Kasumi-1 (cell line): Measurements from ENCODE around the gene ATP2C2.
A peak's percentile ranks its signal among the peaks of the same experiment; 100 is the strongest.

ENCODE experiments used
- DNase-seq, 2 experiments: peaks; one replicate each; lab custom pipeline; 2025; lab: John Stamatoyannopoulos, UW

The ATP2C2 gene

DNA sequence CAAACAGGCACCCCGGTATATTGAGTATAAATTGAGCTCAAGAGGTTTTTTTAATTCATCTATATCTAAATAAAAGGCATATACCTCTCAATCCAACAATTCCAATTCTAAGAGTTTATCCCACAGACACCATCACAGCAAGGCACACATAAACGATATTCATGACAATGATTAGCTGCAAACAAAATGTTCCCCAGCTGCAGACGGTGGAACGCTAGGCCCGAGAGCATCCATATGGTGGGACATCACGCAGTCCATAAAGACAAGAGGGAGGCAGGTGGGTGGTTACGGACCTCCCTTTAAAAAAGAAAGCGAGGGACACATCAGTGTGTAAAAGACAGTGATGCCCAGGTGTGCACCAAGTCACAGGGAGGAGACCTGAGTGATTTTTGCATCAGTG, 108.1 kb downstream of the ATP2C2 start:
- DNase-seq, result no peak

DNA sequence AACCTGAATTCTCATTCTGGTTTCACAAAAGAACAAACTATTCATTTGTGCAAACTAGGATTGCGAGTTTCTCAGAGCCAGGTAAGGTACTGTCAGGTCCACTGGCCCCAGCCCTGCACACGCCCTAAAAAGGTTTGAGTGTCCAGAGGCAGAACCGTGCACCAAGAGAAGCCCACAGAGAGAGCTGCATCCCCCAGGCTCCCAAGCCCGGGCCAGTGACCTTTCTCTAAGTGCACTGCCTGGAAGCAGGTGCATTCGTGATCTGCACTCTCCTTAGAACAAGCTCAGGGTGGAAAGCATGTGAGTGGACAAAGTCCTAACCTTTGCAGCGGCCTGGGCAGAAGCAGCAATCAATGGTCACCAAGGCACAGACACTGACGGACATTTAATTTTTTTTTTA, 109.3 kb downstream of the ATP2C2 start:
- no peak for DNase-seq

DNA sequence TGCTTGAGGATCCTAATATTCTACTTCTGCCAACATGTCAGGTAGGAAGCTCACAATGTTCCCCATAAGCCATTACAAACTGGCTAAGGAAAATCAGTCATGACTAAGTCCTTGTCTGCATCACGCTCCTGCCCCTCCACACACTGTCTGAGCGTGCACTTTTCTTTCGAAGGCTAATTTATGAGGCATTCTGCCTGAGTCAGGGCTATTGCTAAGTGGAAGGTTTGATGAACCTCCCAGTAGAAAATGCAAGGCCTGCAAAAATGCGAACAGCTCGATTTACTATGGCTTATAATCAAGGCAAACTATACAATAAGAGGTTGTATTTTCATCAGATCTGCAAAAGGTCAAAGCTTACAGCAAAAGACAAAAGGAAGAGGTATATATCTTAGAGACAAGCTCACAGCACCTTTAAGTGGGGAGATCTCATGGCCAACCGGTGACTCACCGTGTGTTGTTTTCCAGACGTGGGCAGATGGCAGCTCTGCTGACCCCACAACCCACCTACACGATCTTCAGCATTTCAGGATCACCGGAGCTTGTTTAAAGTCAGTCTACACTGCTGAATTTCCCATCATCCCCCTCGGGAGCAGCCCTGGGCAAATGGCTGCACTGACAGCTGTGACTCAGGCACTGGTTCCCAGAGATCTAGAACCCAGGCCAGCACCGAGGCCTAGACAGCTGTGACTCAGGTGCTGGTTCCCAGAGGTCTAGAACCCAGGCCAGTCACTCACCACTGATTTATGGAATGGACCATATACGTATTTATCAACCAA, 110.0 kb downstream of the ATP2C2 start:
- DNase-seq, result no peak

DNA sequence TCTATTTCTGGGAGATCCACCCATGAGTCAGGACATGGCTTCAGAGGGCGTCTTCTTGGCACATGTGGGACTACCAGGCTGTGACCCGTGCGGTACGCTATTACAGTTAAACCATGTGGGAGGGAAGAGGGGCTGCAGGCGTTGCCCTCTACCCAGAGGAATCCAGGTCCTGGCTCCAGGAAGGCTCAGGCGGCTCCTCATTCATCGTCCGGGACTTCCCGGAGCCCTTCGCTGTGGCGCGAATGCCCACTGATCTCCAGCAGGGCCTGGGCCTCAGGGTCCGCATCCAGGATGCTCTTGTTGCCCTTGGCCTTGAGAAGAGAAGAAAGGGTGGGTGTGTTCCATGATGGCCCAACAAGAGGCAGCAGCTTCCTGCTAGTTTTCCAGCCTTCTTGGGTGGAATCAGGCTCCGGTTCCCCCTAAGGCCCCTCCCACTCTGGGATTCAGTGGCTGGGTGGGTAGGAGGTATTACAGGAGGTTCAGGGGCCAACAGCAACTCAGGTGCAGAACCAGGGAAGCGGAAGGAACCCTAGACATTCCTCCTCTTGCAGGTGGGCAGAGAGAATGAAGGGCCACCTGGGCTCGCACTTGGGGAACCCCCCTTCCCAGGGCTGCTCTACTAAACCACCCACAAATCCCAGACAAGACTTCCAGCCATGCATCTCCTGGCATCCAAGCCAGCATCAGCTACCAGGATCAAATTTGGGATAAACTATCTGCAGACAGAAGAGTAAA, 111.5 kb downstream of the ATP2C2 start:
- DNase-seq, result no peak

DNA sequence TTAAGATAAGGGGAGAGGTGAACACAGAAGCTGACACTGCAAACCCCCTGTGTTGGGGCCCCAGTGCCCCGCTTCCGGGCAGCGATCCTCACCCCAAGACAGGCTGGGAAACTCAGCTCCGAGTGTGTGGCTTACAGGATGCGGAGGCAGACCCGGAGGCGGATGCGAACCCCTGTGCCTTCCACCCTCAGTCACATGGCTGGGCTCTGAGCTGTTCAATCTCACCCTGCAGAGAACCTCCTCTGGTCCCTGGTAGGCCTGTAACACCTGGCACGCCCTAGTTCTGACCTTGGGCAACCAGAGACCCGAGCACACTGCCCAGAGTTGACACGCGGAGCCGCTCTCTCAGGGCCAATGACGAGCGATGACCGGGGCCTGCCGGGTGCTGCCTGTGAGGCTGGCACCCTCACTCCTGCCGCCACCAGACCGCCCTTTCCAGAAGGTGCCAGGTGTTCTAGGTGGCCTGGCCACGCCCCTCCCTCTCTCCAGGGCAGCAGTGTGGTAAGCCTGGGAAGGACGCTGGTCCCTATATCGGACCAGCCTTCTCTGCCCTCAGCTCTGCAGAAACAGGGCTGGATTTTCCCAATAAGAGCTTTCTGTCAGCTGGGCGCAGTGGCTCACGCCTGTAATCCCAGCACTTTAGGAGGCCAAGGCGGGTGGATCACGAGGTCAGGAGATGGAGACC, 112.9 kb downstream of the ATP2C2 start:
- no peak for DNase-seq

DNA sequence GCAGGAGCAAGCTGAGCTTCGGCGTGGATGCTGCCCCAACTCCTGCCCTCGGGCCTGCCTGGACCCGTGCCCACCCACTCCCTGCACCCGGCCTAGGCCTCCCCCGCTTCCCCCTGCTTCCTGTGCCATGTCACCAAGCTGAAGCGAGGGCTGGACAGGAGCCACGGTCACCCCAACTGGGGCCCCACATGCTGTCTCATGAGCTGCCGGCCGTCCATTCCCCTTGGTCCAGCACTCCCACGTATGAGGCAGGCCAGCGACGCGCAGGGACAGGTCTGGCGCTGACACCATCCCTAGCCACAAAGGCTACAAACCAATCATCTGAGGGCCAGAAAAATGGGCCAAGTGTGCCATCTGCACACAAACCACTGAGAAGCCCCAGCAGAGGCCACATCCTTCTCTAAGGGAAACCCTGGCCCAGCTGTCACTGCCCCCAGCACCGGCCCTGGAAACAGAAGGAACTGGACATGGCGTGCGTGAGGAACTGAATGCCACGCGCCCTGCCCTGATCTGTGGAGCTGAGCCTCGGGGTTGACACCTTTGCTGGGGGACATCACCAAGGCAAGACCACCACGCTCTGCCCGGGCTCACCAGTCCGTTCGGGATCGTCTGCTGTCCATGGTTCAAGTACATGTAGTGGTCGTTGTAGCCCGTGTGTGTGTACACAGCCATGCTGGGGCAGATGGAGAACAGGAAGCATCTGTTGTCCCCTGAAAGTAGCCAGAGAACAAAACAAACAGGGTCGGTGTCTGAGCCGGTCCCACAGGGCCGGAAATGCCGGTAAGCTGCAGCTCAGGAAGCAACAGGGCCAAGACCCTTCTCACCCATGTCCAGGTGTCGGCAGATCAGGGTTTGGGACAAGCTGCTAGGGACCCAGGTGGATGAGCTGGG, 113.9 kb downstream of the ATP2C2 start:
- no peak for DNase-seq

DNA sequence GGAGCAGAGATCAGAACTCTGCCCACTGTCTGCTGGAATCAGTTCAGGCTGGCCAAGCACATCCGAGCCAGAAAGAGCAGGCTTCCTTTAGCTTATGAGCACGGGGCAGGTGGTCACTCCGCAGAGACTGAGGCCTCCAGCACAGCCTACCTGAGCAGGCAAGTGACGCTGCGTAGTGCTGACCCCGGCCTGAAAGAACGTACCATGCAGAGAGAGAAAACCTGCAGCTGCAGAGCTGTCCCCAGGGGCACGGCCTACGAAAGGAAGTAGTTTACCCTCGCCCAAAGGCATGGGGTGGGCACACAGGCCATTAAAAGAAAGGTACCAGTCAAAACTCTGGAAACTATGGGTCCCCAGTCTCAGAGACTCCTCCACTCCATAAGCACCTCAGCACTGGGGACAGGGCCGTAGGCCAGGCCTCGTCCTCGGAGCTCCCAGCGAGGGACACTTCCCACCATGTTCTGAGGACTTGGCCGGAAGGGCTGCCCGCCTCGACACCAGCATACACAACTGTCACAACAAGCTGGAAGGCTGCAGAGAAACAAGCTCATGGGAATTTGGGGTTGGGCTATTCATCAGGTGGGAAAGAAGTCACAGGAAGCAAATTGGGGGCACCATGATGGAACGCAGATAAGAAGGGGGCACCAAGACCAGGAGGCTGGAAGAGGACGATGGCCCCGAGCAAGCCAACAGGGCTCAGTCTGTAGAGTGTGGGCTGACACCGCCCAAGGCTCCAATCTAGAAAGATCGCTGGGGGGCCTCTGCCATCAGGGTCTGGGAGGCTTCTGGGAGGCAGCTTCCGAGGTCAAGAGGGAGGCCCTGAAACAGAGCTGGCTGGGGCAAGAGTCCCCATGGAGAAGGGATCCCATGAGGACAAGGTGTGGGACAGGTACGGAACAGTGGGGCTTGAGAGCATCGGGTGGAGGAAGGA, 114.9 kb downstream of the ATP2C2 start:
- no peak for DNase-seq

DNA sequence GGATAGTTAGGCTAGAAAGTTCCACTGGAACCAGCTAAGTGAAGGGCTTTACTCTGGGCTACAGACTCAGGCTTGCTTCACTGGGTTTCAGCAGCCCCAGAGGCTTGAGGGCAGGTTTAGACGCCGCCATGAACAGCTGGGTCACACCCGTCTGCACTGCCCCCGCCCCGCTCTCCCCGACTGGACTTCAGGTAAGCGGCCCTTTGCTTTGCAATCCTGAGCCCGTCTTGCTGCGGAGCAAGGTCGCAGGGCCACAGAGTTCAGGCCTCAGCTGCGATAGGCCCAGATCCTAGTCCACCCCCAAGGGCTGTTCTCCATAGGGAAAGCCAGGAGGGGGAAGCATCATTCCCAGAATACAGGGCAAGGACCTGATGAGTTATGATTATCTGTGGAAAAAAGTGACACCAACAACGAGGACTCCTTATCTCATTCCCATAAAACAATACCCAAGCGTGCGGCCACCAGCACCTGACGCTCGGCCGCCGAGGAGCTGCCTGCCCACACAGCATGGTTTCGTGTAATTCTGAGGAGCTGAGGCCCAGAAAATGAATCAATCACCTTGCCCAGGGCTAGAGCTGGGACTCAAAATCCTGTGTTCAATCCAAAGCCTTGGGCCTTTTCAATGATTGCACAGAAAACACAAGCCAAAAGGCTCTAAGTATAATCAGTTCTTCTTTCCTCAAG, 115.7 kb downstream of the ATP2C2 start:
- no peak for DNase-seq

DNA sequence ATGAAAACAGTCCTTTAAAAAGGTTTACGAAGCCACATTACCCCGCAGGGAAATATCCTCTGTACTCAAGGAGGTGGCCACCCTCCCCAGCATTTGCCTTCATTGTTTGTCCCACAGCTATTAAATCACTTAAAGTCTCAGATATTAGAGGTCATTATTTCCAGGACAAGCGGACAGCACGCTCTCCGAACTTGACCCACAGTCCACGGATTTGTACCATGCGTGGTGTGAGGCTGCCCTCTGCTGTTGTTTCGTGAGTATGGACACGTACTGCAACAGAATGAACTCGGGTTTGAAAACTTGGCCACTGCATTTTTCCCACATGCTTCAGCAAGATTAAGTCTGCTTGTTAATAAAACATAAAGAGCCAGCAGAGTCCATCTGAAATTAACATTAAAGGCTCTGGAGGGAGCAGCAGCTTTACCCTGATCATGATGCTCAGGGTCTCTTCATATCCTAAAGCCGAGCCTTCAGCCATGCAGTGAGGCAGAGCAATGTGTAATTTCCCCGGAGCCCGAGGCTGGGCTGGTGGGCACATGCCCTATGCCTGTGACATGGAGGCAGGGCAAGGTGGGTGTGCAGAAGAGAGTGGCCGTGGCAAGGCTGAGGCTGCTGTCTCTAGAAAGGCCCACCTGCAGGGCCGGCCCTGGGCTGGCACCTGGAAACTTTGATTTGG, 116.4 kb downstream of the ATP2C2 start:
- DNase-seq, result peak; percentile 57 to 64

DNA sequence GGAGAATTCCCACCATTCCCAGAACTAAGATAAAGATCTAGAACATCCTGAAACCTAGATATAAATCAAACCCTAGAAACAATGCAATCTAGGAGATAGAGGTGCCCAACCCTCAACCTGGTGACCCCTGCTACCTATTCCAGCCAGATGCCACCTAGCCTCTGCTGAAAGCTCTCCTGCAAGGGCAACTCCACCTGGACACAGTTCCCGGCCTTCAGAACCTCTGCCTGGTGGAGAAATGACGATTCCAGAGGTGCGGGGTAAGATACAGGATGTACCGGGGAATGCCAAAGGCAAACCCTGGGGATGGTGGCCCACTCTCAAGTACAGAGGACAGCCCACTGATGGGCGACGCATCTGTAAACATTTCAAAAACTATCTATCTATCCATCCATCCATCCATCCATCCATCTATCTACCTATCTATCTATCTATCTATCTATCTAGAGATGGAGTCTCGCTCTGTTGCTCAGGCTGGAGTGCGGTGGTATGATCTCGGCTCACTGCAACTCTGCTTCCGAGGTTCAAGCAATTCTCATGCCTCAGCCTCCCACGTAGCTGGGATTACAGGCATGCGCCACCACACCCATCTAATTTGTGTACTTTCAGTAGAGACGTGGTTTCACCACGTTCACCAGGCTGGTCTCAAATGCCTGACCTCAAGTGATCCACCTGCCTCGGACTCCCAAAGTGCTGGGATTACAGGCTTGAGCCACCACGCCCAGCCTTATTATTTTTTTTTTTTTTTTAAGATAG, 117.1 kb downstream of the ATP2C2 start:
- no peak for DNase-seq

DNA sequence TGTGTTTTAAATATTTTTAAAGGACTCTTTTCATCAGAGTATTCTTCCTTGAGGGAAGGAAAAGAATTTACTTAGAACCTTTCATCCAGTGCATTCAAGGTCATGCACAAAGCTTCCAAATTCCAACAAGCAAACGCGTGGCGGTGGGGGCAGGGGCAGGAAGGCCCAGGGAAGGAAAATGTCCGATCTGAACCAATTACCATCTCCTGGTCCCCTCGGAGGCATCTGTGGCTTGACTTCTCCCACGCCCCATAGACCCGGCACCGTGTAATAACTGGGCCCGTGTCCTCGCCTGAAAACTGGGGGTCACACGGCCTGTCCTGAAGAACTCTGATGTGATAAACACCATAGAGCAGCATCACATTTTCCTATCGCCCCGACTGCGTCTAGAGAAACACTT, 117.8 kb downstream of the ATP2C2 start:
- DNase-seq, result no peak

DNA sequence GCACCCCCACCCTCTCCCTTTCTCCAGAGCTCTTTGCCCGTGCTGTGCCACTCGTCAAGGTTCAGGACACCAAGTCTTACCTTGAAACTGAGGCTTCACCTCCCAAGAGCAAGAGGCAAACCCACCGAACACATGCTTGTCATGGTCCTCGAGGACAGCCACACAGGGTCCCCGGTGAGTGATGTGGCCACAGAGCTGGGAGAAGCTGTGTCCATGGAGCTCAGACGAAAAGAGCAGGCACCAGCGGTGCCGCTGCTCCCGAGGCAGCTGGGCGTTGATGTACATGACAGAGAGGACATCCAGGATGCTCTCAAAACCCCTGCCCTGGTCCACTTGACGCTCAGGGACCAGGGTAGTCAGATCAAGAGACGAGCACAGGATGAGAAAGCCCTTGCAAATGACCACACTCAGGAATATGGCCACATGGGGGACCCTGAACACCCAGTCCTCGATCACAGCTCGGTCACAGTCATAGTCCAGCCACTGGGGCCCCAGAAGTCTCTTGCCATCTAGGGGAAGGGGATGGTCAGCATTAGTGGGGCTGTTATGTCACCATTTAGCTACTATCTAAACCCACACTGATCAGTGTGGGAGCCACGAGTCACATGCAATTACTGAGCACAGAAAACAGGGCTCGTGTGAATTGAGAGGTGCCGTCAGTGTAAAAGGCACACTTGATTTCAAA, 118.4 kb downstream of the ATP2C2 start:
- DNase-seq, result no peak

DNA sequence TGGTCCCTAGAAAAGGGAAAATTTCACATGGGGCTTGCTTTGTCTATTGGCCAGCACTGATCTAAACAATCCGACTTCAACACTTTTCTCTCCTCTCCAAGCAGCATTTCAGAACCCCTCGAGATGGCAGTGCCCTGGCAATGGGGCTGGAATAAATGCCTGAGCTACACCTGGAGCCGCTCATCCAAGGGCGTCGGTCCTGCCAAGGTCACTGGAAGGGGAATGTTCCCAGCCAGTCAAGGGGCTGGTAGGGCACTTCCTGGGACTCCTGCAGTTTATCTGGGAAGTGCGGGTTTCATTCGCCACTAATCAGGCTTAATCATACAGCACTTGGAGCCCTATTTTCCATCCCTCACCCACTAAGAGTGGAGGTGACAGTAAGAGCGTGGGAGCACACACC, 119.0 kb downstream of the ATP2C2 start:
- DNase-seq, result no peak

DNA sequence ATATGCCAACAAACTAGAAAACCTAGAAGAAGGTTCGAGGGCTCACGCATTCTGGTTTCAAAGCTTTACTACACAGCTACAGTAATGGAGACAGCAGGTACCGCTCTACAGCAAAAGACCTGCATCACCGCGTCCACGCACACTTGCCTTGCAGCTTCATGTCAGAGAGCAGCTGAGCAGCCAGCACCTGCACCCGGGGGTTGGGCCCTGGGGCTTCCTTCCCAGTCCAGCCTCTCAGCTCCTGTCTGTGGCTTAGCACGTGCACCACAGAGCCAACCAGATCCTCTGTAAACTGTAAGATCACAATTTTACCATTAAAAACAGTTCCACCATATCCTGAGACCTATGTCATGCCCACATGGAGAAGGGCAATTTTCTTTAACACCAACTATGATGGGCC, 120.8 kb downstream of the ATP2C2 start:
- no peak for DNase-seq

DNA sequence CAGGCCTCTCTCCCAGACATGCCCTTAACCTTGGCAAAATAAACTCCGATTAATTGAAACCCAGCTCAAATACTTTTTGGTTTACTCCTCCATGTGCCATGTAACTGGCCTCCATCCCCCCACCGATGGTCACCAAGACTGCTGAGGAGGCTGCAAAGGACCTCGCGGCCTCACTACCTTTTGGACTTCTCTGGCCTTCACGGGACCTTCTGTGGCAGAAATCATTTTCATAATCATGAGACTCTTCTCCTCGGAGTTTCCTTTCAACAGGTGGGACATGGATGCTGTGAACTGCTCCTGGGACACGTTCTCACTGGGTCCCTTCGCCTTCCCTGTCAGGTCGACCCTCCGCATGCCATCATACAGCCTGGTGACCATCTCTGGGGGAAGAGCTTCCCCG, 127.2 kb downstream of the ATP2C2 start:
- no peak for DNase-seq

DNA sequence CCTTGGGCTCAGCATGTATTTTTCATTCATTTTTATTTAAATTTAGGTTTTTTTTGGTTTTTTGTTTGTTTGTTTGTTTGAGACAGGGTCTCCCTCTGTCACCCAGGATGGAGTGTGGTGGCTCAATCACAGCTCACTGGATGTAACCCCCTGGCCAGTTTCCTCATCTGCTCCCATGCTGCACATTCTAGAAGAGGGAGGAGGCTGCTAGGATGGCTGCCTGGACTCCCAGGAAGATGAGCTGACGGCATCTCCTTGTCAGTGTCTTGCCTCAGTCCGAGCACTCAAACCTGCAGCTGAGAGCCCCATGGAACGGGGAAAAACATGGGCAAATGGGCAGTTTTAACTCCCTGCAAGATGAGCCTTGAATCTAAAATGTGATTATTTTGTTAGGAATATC, 128.7 kb downstream of the ATP2C2 start:
- DNase-seq, result no peak

DNA sequence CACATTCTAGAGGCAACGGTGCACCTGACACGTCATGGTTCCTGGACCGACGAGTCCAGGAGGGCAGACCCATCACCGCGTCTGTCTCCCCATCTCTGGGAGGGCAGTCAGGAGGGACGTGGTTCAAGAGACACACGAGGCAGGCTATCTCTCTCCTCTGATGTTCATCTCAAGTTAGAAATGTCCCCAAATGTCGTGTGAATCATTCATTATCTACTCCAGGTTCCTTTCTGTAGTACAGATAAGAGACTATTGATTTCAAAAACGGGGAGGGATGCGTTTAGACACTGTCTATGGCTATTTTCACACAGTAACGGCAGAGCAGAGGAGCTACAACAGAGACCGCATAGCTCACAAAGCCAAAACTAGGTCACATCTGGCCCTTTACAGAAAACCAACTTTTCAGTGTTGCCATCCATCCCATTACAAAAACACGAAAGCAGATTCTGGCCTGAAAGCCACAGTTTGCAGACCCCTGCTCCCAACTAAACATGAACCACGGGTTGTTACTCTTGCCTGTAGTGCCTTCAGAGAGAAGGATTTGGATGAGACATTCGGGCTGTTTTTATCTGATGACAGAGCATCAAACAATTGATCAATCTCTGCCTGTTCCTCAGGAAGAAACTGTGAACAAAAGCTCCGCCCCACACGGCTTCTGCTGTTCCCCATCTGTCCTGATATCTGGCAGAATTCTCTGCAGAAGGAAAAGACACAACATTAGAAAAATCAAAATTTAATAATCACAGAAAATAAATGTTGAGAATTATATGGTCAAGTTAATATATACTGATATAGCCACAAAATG, 129.3 kb downstream of the ATP2C2 start:
- no peak for DNase-seq

DNA sequence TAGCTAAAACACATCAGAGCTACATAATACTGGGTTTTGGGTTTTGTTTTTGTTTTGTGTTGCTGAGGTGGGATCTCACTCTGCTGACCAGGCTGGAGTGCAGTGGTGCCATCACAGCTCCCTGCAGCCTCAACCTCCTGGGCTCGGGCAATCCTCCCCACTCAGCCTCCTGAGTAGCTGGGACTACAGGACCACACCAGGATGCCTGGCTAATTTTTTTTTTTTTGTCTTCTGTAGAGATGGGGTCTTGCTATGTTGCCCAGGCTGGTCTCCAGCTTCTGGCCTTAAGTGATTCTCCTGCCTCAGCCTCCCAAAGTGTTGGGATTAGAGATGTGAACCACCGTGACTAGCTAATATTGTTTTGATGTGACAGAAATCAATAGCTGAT, 129.9 kb downstream of the ATP2C2 start:
- no peak for DNase-seq
